Measurements from ENCODE around the gene KCNH2.

KCNH2 gene

DNA sequence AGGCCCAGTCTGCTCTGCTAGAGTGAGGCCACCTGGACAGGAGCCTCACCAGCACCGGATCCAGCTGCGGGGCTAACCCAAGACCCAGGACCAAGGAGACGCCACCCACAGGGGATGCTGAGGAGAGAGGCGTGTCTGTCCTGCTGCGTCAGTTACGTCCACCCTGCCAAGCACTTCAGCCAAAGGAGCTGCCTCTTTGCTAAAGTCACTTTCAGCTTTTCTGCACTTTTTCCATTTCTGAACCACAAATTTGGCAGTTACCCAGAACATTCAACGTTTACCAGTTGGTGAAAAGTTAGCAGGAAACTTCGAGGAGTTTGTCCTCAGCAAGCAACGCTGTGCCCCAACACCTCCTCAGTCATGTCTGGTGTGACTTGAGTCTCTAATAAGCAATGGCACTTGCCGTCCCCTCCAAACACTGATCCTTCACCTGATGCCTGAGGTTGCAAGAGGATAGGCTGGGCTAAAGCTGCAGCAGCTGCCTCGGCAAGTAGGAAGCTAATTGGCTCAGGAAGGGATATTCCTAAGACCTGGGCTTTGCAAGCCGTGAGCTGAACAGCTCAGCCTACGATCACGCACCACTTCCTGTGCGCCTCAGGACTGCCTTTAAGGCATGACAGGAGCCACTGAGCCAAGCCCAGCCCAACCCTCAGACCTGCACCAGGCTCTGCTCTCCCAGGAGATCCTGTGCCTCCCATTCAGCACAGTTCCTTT is 40.1 kb downstream of the KCNH2 start:
- no peak for DNase-seq (ENCODE audit: low read depth)
- H3K4me3 ChIP-seq (ENCODE audit: low read depth, low read length), result no peak overlapping the region
- TF ChIP-seq, protein P1, sequence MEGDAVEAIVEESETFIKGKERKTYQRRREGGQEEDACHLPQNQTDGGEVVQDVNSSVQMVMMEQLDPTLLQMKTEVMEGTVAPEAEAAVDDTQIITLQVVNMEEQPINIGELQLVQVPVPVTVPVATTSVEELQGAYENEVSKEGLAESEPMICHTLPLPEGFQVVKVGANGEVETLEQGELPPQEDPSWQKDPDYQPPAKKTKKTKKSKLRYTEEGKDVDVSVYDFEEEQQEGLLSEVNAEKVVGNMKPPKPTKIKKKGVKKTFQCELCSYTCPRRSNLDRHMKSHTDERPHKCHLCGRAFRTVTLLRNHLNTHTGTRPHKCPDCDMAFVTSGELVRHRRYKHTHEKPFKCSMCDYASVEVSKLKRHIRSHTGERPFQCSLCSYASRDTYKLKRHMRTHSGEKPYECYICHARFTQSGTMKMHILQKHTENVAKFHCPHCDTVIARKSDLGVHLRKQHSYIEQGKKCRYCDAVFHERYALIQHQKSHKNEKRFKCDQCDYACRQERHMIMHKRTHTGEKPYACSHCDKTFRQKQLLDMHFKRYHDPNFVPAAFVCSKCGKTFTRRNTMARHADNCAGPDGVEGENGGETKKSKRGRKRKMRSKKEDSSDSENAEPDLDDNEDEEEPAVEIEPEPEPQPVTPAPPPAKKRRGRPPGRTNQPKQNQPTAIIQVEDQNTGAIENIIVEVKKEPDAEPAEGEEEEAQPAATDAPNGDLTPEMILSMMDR (IDR thresholded peaks at IDR 0.05; ENCODE audit: low read depth, low read length, missing control alignments), result no peak

DNA sequence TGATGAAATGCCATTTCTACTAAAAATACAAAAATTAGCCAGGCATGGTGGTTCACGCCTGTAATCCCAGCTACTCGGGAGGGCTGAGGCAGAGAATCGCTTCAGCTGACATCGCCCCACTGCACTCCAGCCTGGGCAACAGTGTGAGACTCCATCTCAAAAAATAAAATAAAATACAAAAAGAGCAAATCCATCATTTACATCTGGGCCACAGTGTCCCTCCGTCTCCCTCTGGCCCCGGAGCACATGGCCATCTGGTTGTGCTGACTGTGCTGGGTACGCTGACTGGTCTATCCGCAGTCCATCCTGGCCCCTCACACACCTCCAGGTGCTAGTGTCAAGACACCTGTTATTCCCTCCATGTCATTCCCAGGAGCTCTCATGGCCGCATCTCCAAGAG is 42.1 kb downstream of the KCNH2 start:
- H3K4me3 ChIP-seq (ENCODE audit: low read depth, low read length), result no peak overlapping the region
- no peak for DNase-seq (ENCODE audit: low read depth)
- TF ChIP-seq, protein P1 (IDR thresholded peaks at IDR 0.05; ENCODE audit: low read depth, low read length, missing control alignments), result no peak

DNA sequence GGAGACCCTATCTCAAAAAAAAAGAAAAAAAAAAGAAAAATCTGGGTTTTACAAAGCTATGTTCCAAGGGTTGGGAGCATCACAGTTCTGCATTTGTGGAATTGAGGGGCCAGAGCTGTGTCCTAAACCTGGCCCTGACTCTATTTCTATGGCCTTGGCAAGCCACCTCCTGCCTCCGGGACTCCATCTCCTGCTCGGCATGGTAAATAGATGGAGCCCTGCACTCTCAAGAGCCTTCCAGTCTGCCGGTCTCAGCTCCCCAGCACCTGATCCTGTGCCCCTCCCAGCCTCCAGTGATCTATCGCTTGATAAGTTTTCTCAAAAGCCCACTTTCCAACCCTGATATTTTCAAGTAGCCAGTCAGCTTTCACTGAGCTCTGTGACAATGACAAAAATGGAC is 43.0 kb downstream of the KCNH2 start:
- no peak for DNase-seq (ENCODE audit: low read depth)
- TF ChIP-seq, protein P1 (IDR thresholded peaks at IDR 0.05; ENCODE audit: low read depth, low read length, missing control alignments), result no peak

DNA sequence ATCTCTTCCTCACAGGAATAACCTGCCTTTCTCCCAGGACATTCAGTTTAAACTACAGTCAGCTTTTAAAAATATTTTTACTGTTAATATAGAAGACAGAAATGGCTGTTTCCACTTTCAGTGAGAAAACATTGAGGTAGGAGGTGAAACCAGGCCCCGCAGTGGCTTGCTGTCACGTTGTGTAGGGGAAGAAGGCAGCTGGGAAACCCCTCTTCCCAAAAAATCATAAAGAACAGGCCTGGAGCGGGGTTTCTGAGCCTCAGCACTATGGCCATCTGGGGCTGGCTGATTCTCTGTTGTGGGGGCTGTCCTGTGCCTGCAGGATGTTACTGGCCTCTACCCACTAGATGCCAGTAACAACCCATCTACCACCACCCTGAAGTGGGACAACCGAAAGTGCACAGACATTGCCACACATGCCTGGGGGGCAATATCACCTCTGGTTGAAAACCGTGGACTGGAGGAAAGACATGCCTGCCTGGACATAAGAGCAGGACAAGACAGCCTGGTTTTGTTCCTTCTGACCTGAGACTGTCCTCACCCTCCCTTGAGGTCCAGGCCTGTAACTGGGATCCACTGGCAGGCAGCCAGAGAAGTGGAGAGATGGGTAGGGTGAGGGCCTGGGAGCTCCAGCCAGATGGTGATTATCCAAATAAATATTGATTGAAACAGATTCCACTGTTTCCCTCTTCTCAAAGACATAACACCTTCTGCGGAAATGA is 43.9 kb downstream of the KCNH2 start:
- TF ChIP-seq, protein P1 (IDR thresholded peaks at IDR 0.05; ENCODE audit: low read depth, low read length, missing control alignments), result no peak
- DNase-seq (ENCODE audit: low read depth), result no peak
- no peak overlapping the region for H3K4me3 ChIP-seq (ENCODE audit: low read depth, low read length)

More for the DNA sequence above, 43.0 kb downstream of the KCNH2 start:
- no peak overlapping the region for H3K4me3 ChIP-seq (ENCODE audit: low read depth, low read length)

DNA sequence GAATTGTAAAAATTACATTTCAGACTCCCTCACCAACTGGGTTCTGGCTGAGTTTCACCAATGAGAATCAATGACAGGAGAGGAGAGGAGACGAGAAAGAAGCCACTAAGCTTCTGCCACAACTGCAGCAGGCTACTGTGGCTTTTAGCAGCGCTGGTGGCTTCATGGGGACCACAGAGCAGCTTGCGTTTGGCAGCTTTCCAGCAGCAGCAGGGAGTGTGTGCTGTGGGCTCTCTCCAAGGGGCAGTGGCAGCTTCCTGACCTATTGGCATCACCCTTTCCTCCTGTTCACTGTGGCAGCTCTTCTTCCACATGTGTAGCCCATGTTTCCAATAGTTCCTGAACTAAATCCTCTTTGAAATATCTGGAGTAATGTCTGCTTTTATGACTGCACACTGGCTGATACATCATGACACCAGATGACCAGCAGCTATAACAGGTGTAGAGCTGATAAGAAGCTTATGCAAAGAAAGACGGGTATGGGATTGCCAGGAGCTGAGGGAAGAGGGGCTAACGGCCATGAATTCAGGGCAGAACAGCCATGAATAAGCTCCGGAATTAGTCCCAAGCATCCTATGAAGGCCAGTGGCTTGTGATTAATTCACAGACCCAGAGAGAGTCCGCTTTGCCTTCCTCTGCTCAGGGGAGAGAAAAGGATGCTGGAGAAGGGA is 46.8 kb downstream of the KCNH2 start:
- TF ChIP-seq, protein P1 (IDR thresholded peaks at IDR 0.05; ENCODE audit: low read depth, low read length, missing control alignments), result no peak
- no peak for DNase-seq (ENCODE audit: low read depth)
- no peak overlapping the region for H3K4me3 ChIP-seq (ENCODE audit: low read depth, low read length)

DNA sequence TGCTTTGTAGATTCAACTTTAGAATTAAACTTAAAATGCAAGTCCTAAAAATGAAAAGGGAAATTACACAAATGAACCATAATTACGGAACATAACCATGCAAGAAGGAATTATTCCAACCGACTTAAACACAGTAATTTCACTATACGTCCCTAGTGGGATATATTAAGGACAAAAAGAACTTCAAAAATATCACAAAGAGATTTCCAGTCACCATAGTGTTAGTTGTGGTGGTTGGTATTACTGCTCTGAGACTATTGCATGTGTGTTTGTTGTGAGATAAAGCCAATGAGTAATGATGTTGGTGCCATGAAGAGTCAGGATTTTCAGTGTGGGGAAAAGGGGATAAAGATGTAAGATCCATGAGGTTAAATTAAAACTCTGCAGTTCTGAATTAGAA is 49.6 kb downstream of the KCNH2 start:
- no peak for DNase-seq (ENCODE audit: low read depth)
- no peak overlapping the region for H3K4me3 ChIP-seq (ENCODE audit: low read depth, low read length)
- TF ChIP-seq, protein P1 (IDR thresholded peaks at IDR 0.05; ENCODE audit: low read depth, low read length, missing control alignments), result no peak
